LNCAP (cell line): ENCODE measurements around the gene MPP4.

Experiments
- TF ChIP-seq, protein P1 (sequence below): fragments of 450-650 bp; IDR thresholded peaks from 2 replicates; pipeline ENCODE4 v1.5.1; 2017; ENCODE audit warnings: mild to moderate bottlenecking

MPP4 gene

DNA sequence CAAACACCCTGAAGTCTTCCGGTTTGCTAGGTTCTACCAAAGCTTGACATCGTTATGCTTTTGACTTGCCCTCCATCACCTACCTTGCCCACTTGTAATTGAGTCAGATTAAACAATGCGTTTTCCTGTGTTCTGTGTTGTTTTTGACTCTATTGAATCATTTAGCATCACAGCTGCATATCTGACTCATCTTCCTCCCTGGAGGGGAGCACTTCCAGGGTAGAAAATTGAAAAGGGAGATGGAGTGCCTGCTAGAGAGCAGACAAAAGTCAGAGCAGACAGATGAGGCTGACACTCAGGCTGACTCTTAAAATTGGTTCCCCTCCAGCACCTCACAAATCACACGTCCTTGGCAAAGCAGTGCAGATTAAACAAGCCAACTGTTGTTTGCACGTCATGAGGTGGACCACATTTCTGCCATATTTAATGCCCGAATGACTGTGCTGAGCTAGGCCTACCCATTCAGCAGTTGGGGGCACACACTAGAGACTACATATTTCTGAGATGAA, 2.2 kb downstream of the MPP4 start:
- TF ChIP-seq, protein P1, sequence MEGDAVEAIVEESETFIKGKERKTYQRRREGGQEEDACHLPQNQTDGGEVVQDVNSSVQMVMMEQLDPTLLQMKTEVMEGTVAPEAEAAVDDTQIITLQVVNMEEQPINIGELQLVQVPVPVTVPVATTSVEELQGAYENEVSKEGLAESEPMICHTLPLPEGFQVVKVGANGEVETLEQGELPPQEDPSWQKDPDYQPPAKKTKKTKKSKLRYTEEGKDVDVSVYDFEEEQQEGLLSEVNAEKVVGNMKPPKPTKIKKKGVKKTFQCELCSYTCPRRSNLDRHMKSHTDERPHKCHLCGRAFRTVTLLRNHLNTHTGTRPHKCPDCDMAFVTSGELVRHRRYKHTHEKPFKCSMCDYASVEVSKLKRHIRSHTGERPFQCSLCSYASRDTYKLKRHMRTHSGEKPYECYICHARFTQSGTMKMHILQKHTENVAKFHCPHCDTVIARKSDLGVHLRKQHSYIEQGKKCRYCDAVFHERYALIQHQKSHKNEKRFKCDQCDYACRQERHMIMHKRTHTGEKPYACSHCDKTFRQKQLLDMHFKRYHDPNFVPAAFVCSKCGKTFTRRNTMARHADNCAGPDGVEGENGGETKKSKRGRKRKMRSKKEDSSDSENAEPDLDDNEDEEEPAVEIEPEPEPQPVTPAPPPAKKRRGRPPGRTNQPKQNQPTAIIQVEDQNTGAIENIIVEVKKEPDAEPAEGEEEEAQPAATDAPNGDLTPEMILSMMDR, result no peak

DNA sequence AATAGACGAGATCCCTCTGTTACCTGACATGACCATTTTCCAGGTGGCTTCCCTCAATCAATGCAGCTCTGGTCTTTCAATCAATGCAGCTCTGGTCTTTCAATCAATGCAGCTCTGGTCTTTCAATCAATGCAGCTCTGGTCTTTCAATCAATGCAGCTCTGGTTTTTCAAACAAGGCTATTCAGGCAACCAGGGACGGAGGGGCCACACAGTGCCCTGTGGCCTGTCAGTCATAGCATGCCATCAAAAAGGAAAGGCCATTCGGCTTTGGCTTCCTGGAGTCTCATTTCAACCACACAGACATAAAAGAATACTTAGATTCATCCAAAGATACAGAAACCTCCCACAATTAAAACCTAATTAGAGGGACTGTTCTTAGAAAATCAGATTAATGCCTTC, 13.3 kb downstream of the MPP4 start:
- TF ChIP-seq, protein P1, result no peak

DNA sequence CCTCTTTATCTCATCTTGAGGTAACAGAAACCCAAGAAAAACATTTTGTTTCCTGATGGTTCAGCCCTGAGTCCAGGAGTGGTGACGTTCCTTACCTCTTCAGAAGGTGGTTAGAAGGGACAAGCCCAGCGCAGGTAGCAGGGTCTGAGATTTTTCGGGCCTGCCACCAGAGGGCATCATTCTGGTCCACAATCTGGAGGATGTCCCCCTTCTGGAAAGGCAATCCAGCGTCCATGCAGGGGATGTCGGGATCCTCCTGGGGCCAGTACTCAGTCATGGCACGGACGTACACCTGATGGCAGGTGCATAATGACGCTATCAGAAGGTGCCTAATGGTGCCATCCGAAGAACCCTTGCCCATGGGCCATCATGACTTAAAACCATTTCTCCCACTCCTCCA, 17.7 kb downstream of the MPP4 start:
- TF ChIP-seq, protein P1, result peak; percentile 53

DNA sequence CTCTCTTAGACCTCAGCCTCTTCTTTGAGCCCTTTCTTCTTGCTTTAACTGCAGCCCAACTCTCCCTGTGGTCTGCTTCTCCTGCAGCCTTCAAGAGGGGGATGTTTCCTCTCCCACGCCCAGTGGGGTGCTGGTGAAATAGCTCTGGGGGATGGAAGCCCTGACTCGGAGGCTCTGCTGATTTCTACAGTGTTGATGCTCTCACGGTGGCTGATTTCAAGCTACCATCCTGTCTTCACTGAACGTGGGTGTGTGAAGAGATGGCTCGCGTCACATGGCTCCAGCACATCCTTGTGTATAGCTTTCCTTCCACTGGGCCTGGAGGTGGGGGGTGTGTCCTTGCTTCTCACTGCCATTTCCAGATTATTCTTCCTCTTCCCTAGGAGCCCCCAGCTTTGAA, 20.0 kb downstream of the MPP4 start:
- TF ChIP-seq, protein P1, result no peak

DNA sequence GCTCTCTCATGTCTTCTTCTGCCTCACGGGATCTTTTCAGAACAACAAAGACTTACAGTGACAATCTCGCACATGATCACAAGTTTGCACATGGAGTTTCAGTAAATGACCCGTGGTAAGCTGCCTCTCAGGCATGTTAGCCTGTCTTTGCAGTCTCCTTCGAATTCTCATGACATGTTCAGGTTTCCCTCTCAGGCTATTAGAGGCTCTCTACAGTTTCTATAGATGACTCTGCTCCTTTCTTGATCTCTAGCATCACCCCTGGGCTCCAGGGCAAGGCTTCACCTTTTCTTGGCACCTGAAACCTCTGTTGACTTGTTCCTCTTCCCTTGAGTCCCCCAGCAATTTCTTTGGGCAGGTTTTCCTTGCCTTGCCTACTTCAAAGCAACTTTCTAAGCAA, 23.0 kb downstream of the MPP4 start:
- TF ChIP-seq, protein P1, result no peak

DNA sequence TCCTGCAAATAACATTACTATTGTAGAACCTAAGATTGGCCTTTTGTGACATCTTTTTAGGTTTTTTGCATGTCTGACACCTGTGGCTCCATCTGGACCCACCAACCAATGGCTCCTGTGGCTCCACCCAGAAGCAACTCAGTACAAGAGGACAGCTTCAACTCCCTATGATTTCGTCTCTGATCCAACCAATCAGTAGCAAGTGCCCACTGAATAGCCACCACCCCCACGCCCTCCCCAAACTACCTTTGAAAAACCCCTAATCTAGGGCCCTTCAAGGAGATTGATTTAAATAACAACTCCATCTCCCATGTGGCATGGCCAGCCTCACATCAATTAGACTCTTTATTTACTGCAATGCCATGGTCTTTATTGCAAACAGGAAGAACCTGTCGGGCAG, 23.6 kb downstream of the MPP4 start:
- TF ChIP-seq, protein P1, result no peak

DNA sequence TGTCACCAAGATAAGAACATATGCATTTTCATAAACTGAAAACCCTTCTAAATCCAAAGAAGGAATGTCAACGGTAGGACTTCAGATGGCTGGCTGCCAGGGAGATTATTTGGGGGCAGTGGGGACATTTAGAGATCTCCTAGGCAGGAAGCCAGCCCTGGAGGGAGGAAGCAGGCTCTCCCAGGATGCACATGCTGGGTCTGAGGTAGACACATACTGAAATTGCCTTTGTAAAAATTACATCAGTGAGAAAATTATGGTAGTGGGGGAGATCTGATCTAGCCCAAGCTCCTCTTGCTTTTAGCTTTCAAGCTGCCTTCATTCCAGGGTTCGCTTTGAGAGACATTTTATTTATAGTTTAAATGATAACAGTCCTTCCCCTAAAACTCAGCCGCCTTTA, 24.1 kb downstream of the MPP4 start:
- TF ChIP-seq, protein P1, result no peak

DNA sequence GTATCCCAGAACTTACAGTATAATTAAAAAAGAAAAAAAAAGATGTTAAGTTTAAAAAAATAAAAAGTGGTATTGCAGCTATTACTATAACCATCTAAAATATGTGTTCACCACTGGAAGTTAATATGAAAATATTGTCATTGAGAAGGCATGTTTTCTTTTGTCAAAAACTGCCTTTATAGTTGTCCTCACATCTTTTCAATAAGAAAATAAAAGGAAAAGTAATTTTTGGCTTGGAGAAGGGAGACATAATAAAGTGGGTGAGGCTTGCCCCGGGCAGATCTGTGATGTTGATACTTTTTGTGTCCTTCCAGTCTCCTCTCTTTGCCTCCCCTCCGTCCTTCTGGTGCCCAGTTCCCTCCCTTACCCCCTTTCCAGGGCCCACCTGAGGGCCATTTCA, 24.9 kb downstream of the MPP4 start:
- TF ChIP-seq, protein P1, result no peak
